AG20443 (cell line): Measurements from ENCODE around the gene OR10H5.

Source experiments
- DNase-seq: peaks from one replicate; pipeline ENCODE4 v3.0.0; 2012; ENCODE audit warnings: low spot score, mixed read lengths

Gene OR10H5

DNA sequence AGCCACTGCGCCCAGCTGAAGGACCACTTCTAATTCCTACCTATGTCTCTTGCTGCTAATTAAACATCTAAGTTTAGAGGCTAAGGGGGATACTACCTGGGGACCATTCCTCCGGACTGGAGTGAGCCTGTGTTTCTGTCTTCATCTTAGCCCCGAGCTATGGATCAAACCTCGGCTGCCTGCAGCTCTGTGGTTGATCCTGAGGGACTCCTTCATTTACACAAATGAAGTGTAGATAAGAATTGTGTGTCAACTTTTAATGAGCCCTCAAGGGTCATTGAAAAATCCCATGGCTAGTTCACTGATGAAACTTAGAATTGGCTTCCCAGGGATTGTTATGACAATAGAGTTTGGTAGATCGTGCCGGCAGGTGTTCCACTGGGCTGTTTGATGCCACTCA lies 59.5 kb downstream of the OR10H5 start:
- no peak for DNase-seq

- no peak for DNase-seq
Observed at GRCh38 chr19:15850385-15850784, 62.9 kb downstream of the OR10H5 start.
